Uterus (tissue), 4 donors: ENCODE data around the gene MAP3K14. TPM values are rescaled to one million over a fixed set of nuclear protein-coding genes. Genes with fewer than 3 reads are reported as not detected.

ENCODE experiments used
- DNase-seq, 2 donors: peaks; one replicate each; pipeline ENCODE4 v3.0.0-alpha.2; 2019 to 2020
- H3K27ac ChIP-seq, 2 donors: fragments of 200-600 bp; sonication (generic); 1 replicate in 1 of 2; 2 replicates in 1 of 2; pipeline ENCODE4 v1.5.1; 2016 to 2018
- H3K27me3 ChIP-seq, 2 donors: fragments of 200-600 bp; sonication (generic); one replicate each; pipeline ENCODE4 v1.5.1; 2018 to 2019; ENCODE audit warnings: control low read depth in 1 of 2
- H3K36me3 ChIP-seq, 2 donors: fragments of 200-600 bp; sonication (generic); one replicate each; pipeline ENCODE4 v1.5.1; 2019; ENCODE audit warnings: control low read depth in 1 of 2
- H3K4me1 ChIP-seq, 2 donors: fragments of 200-600 bp; sonication (generic); one replicate each; pipeline ENCODE4 v1.5.1; 2018 to 2019; ENCODE audit warnings: control low read depth in 1 of 2
- H3K4me3 ChIP-seq, 2 donors: fragments of 200-600 bp; sonication (generic); 1 replicate in 1 of 2; 2 replicates in 1 of 2; pipeline ENCODE4 v1.5.1; 2018 to 2019; ENCODE audit warnings: mild to moderate bottlenecking in 1 of 2
- H3K9me3 ChIP-seq, 2 donors: fragments of 200-600 bp; sonication (generic); one replicate each; pipeline ENCODE4 v1.5.1; 2019; ENCODE audit warnings: control low read depth in 1 of 2
- POLR2A ChIP-seq, 2 donors: fragments of 450-650 bp; IDR thresholded peaks; one replicate each; pipeline ENCODE4 v1.6.1; 2016; ENCODE audit warnings: antibody characterized with exemption in 2 of 2, mild to moderate bottlenecking in 1 of 2, moderate library complexity in 1 of 2
- intact Hi-C: fragments of 100-400 bp; cut with DNase I; formaldehyde crosslinking; loops from one replicate; pipeline ENCODE4 v1.15.1; 2023; ENCODE audit warnings: low total_unique reads
- total RNA-seq, 4 donors: library from RNA; depleted of rRNA in 3 of 4; stranded (reverse); fragments of >200 nt in 3 of 4; gene quantifications; one replicate each; pipeline versions ENCODE4 v1.1.0 to v1.2.4, GENCODE V29; 2014 to 2023
- TF ChIP-seq, protein P1 (sequence below), 4 experiments: fragments of 200-600 bp in 2 of 4; fragments of 450-650 bp in 2 of 4; sonication (generic) in 2 of 4; IDR thresholded peaks; one replicate each; pipeline ENCODE4 v1.5.1; 2016 to 2019; ENCODE audit warnings: antibody characterized with exemption in 4 of 4, mild to moderate bottlenecking in 2 of 4, moderate library complexity in 1 of 4
- donor health status: DM: yes; HTN: yes; CAD: no.

Gene MAP3K14
- total RNA-seq, 4 donors from 2014 or later, result 1.0 to 22.1 (median 4.9) TPM

DNA sequence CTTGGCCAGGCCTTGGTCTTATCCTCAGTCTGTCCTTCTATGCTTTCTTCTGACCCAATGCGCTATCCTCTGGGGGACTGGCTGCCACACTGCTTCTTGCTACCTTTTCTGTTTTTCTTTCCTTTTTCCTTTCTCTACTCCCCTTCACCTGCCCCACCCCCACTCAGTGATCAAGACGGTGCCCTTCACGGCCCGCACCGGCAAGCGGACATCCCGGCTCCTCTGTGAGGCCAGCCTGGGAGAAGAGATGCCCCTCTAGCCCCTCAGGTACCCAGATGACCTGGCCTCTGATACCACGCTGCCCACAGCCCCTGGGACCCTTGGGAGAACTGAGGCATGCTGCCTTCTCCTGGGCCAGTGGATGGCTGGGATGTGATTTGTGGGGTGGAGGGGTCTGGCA, 70.5 kb downstream of the MAP3K14 start:
- H3K27me3 ChIP-seq, result peaks cover 1 to 2% of the 10 kb centered on the region in 2 donors
- no peak for DNase-seq
- intact Hi-C loops, result no loop called here
- peaks cover 0 to 7% of the 10 kb centered on the region in 2 donors for H3K4me1 ChIP-seq
- no peaks in the 10 kb centered on the region for H3K36me3 ChIP-seq
- no peak overlapping the region for H3K4me3 ChIP-seq
- no peaks in the 10 kb centered on the region for H3K9me3 ChIP-seq
- H3K27ac ChIP-seq, result no peak overlapping the region
- no peak for TF ChIP-seq POLR2A (IDR thresholded peaks at IDR 0.05)
- TF ChIP-seq, protein P1, sequence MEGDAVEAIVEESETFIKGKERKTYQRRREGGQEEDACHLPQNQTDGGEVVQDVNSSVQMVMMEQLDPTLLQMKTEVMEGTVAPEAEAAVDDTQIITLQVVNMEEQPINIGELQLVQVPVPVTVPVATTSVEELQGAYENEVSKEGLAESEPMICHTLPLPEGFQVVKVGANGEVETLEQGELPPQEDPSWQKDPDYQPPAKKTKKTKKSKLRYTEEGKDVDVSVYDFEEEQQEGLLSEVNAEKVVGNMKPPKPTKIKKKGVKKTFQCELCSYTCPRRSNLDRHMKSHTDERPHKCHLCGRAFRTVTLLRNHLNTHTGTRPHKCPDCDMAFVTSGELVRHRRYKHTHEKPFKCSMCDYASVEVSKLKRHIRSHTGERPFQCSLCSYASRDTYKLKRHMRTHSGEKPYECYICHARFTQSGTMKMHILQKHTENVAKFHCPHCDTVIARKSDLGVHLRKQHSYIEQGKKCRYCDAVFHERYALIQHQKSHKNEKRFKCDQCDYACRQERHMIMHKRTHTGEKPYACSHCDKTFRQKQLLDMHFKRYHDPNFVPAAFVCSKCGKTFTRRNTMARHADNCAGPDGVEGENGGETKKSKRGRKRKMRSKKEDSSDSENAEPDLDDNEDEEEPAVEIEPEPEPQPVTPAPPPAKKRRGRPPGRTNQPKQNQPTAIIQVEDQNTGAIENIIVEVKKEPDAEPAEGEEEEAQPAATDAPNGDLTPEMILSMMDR (IDR thresholded peaks at IDR 0.05), result no peak

GRCh38 chr17:45244725-45245656, 71.8 kb downstream of the MAP3K14 start:
- H3K4me1 ChIP-seq, result peaks cover 0 to 12% of the 10 kb centered on the region in 2 donors
- H3K9me3 ChIP-seq, result no peaks in the 10 kb centered on the region
- TF ChIP-seq, protein P1 (IDR thresholded peaks at IDR 0.05), result no peak
- no peak for TF ChIP-seq POLR2A (IDR thresholded peaks at IDR 0.05)
- no peak for DNase-seq
- peaks cover 9 to 13% of the 10 kb centered on the region in 2 donors for H3K27me3 ChIP-seq
- no peaks in the 10 kb centered on the region for H3K36me3 ChIP-seq
- no peak overlapping the region for H3K4me3 ChIP-seq
- H3K27ac ChIP-seq, result no peak overlapping the region
- intact Hi-C loops, result no loop called here

DNA sequence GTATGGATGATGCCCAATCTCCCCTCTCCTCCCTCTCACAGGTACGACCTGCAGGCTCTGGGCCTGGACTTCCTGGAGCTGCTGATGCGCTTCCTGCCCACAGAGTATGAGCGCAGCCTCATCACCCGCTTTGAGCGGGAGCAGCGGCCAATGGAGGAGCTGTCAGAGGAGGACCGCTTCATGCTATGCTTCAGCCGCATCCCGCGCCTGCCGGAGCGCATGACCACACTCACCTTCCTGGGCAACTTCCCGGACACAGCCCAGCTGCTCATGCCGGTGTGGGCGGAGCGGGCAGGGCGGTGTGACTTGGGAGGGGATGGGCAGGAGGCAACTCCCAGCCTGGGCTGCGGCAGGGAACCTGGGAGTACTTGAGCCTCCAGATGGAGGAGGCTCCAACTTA, 73.1 kb downstream of the MAP3K14 start:
- Histone ChIP-seq H3K9me3 (no peaks in the 10 kb centered on the region), H3K36me3 (no peaks in the 10 kb centered on the region), H3K4me1 (peaks cover 0 to 12% of the 10 kb centered on the region in 2 donors), H3K4me3 (no peak overlapping the region), H3K27ac (no peak overlapping the region), H3K27me3 (peaks cover 9 to 13% of the 10 kb centered on the region in 2 donors)
- intact Hi-C loops, result no loop called here
- TF ChIP-seq, protein P1 (IDR thresholded peaks at IDR 0.05), result no peak
- TF ChIP-seq POLR2A (IDR thresholded peaks at IDR 0.05), result no peak
- DNase-seq, result no peak

DNA sequence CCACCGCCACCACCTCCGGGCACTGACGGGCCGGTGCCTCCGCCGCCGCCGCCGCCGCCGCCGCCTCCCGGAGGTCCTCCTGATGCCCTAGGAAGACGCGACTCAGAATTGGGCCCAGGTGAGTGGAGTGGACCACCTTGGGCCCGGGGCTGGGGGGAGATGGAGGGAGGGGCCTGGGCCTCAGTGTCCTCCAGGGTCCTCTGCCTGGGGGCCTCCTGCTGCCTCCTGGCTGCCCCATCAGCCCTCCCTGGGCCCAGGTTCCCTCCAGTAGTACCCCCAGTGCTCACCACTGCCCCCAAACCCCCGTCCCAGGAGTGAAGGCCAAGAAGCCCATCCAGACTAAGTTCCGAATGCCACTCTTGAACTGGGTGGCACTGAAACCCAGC, 74.8 kb downstream of the MAP3K14 start:
- no peak overlapping the region for H3K4me3 ChIP-seq
- H3K36me3 ChIP-seq, result no peaks in the 10 kb centered on the region

More for the DNA sequence above, 74.8 kb downstream of the MAP3K14 start:
- no peaks in the 10 kb centered on the region for H3K9me3 ChIP-seq
- no peak for TF ChIP-seq POLR2A (IDR thresholded peaks at IDR 0.05)
- TF ChIP-seq, protein P1 (IDR thresholded peaks at IDR 0.05), result no peak
- DNase-seq, result no peak
- H3K27ac ChIP-seq, result no peak overlapping the region
- H3K4me1 ChIP-seq, result peaks cover 0 to 8% of the 10 kb centered on the region in 2 donors
- H3K27me3 ChIP-seq, result peaks cover 9 to 13% of the 10 kb centered on the region in 2 donors
- intact Hi-C loops, result no loop called here
